Stimulated activated CD4-positive, alpha-beta T cell treated with anti-CD3 and anti-CD28 coated beads, Interleukin-4, amount 100 ng/mL, for 24 hours (primary cell): ENCODE results near the gene KMT2D.

Experiments
- DNase-seq: peaks from one replicate; pipeline ENCODE4 v3.0.0-alpha.2; 2020

Gene KMT2D

GRCh38 chr12:49050507-49051372 is 9.9 kb downstream of the KMT2D start:
- no peak for DNase-seq

DNA sequence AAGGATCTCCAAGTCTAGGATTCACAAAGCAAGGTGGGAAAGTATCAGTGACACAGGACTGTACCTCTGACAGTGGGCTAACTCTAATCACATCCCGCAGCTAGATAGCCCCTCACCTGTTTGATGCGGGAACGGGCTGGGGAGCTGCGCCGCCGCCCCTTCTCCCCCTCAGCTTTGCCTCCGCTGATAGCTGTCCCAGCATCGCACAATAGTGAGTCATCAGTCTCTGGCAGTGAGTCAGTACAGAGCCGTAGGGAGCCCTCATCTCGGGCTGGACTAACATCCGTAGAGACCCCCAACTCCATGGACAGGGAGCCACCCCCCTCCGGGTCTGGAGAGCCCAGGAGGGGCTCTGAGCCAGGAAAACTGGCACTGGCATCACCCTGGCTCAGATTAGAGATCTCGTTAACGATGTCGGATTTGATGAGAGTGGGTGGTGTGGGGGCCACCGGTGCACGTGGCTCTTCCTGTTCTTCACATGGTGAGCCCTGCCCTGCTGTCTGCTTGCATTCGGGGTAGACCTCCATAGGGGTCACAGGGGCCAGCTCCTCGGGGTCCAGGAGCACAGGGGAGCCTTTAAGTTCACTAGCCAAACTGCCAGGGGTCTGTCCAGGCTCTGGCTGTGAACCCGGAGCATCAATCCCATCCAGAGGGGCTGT is 10.9 kb downstream of the KMT2D start:
- no peak for DNase-seq

GRCh38 chr12:49048953-49049352 is 11.6 kb downstream of the KMT2D start:
- DNase-seq = no peak

GRCh38 chr12:49046129-49046895 is 14.3 kb downstream of the KMT2D start:
- DNase-seq = no peak

GRCh38 chr12:49044660-49045059 is 15.9 kb downstream of the KMT2D start:
- no peak for DNase-seq

- DNase-seq = peak; percentile 81
These were observed 16.7 kb downstream of the KMT2D start for GRCh38 chr12:49043856-49044258.

DNA sequence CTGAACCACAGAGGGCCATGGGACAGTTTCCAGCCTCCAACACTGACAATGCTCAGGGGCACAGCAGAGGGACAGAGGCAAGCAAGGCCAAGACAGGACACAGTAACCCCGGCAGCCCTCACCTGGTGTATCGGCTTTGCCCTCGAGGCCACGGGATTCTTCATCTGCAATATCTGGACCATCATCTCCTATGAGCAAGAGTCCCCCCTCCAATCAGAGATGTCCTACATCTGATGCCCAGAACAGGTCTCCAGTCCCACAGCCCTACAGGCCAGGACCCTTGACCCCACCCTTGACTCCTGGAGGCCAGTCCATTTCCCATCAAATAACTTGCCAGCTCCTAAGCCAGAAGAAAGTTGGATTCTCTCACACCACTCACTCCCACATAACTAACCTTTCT is 17.4 kb downstream of the KMT2D start:
- no peak for DNase-seq

- DNase-seq = no peak
These were observed 18.6 kb downstream of the KMT2D start for GRCh38 chr12:49041881-49042484.

DNA sequence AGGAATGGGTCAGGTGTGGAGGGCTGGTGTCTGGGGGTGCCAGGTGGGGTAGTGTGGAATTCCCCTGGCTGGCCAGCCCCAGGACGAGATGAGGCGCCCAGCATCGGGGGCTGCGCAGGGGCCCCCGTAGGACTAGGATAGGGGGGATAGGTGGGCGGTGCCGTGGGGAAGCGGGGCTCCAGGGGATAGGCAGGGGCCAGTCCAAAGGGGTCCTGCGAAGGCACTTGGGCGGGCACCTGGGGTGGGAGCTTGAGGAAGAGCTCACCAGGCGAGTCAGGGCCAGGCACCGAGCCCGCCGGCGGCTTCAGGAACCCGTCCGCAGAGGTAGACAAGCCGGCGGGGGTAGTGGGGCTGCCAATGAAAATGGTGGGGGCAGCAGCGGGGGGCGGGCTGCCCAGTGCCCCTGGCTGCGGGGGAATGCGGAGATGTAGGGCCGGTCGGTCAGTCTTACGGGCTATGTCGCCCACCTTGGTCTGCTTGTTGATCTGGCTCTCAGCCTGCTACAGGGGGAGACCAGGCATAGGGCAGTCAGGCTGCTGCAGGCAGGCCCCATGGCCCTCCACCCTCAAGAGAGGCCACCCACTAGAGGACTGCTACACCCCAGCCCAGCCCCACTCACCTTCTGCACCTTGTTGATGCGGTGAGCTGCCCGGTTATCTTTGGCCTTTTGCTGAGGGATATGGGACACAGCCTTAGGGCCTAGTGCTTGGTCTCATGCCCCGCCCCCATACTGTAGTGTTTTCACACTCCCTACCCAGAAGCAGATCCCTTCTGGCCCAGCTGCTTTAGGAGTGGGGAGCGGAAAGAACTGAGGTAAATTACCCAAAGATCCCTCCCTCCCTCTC is 19.3 kb downstream of the KMT2D start:
- no peak for DNase-seq

DNA sequence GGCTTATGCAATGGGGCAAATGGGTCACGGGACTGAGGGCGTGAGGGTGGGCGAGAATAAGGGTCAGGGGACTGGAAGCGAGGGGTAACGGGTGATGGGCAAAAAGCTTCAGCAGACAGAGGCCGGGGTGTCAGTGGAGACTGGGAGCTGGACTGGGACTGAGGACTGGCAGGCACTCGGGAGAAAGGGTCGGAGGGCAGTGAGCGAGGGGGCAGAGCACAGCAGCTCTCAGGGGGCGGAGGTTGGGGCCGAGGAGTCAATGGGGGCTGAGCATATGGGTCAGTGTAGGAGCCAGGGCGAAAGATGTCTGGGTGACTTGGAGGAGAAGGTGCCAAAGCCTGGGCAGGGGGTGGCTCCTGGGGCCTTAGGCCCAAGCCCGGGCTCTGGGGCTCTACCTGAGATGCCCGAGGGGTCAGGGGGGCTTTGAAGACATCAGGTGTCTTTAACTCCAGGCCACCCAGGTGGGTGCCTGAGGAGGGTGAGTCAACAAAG is 20.2 kb downstream of the KMT2D start:
- no peak for DNase-seq

GRCh38 chr12:49039421-49040363 is 20.9 kb downstream of the KMT2D start:
- DNase-seq = no peak

- no peak for DNase-seq
These were observed 22.2 kb downstream of the KMT2D start for GRCh38 chr12:49038291-49038955.

DNA sequence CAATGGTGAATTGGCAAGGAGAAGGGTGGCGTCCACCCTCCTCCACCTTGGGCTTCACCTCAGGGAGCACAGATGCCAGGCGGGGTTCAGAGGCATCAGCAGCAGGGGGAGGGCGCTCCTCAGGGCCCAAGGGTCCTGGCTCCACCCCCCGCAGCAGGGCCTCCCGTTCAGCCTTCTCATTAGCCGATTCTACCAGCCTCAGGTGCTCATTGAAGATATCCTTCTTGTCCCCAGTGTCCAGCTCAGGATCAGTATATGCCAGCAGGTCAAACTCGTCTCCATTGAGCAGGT is 22.7 kb downstream of the KMT2D start:
- no peak for DNase-seq

GRCh38 chr12:49037111-49037946 is 23.3 kb downstream of the KMT2D start:
- DNase-seq = no peak

DNA sequence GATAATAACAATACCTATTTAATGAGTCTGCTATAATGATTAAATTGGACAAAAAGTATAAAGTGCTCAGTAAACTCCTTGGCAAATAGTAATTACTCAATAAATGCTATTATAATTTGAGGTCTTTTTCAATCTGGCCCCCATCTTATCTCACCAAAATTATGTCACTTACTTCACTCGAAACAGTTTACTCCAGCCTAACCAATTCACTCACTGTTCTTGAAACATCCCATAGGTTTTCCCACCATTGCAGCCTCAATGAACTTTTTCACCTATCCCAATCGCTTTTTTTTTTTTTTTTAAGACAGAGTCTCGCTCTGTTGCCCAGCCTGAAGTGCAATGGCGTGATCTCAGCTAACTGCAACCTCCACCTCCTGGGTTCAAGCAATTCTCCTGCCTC is 24.6 kb downstream of the KMT2D start:
- DNase-seq = no peak

DNA sequence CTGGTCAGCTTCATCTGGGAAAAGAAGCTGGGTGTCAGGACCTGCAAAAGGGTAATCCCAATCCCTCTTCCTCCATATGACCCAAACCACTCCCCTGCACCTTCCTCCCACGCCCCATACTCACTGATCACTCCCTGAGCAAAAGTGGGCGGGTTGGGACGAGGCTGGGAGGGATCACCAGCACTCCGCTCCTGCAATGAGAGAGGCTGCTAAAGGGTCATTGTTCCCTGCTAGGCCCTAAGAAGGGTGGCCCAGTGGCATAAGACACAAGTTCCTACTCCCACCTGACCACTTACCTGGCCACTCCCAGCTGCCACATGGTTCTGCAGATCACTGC is 26.3 kb downstream of the KMT2D start:
- no peak for DNase-seq

- no peak for DNase-seq
These were observed 26.8 kb downstream of the KMT2D start for GRCh38 chr12:49033611-49034285.

DNA sequence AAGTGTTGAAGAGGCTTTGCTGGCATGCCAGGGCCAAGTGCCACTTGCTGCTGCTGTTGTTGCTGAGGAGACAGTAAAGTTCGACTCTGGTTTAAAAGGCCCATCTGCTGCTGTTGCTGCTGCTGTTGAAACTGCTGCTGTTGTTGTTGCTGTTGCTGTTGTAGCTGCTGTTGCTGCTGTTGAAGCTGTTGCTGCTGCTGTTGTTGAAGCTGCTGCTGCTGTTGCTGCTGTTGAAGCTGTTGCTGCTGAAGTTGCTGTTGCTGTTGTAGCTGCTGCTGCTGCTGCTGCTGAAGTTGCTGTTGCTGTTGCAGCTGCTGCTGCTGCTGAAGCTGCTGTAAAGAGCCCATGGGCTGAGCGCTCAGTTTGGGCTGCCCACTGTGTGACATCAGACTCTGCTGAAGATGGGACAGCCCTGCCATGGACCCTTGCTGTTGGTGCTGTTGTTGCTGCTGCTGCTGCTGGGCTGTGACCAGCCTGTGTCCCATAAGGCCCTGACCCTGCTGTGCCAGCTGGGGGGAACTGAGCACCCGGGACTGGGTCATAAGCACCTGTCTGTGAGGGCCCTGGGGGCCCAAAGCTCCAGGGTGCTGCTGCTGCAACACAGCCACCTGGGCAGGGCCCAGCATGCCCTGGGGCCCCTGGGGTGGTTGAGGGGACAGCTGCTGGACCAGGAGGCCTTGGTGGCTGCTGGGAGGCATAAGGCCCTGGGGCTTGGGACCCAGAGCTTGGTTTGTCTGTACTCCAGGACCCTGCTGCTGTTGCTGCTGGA is 27.7 kb downstream of the KMT2D start:
- no peak for DNase-seq
